Endothelial cell of umbilical vein (primary cell): ENCODE results near the gene SPEM2. TPM values are rescaled to one million over a fixed set of nuclear protein-coding genes. Genes with fewer than 3 reads are reported as not detected.

ENCODE experiments used
- BruUV-seq: library from RNA; stranded (reverse); fragments of 400-500 nt; replicated peaks from 2 replicates; lab custom pipeline; 2021; lab: Mats Ljungman, UMichigan
- CTCF ChIA-PET: fragments of 300-600, 350-600 bp; sonication (Branson Sonifier 250); formaldehyde crosslinking; loops from one replicate; lab custom pipeline; 2021; ENCODE audit warnings: antibody characterized with exemption, inconsistent platforms; lab: Charles Lee
- POLR2A ChIA-PET: fragments of 300-600, 350-600 bp; sonication (Branson Sonifier 250); formaldehyde crosslinking; loops from one replicate; lab custom pipeline; 2021; ENCODE audit warnings: antibody characterized with exemption, inconsistent platforms; lab: Charles Lee
- DNase-seq: peaks from one replicate; pipeline ENCODE4 v3.0.0-alpha.2; 2011; ENCODE audit warnings: low read depth, low spot score
- FAIRE-seq: peaks from 2 replicates; lab custom pipeline; 2011; peaks lifted over from hg19 to GRCh38; lab: Jason Lieb, UNC
- H2AFZ ChIP-seq: 2 replicates; pipeline ENCODE4 v1.6.0; 2012; ENCODE audit warnings: low read depth, low read length, control low read depth, inconsistent platforms
- H3K27ac ChIP-seq: 2 replicates; pipeline ENCODE4 v1.5.1; 2011; ENCODE audit warnings: low read depth, mild to moderate bottlenecking, control low read depth, low read length, moderate library complexity; ENCODE audit not compliant: insufficient read depth
- H3K27me3 ChIP-seq, 2 experiments: 2 replicates each; pipeline versions ENCODE4 v1.6.0 to v1.6.1; 2011; ENCODE audit warnings: low read length in 2 of 2, mixed read lengths in 1 of 2; ENCODE audit not compliant: control insufficient read depth in 2 of 2, insufficient read depth in 2 of 2
- H3K36me3 ChIP-seq, 2 experiments: 2 replicates in 1 of 2; 3 replicates in 1 of 2; pipeline ENCODE4 v1.5.1; 2011; ENCODE audit warnings: low read length in 2 of 2, mild to moderate bottlenecking in 1 of 2, moderate library complexity in 1 of 2; ENCODE audit not compliant: control insufficient read depth in 2 of 2, insufficient read depth in 2 of 2; ENCODE audit errors: extremely low read depth in 1 of 2
- H3K4me1 ChIP-seq: 3 replicates; pipeline ENCODE4 v1.5.1; 2011; ENCODE audit warnings: mild to moderate bottlenecking, low read length; ENCODE audit not compliant: control insufficient read depth, insufficient read depth; ENCODE audit errors: extremely low read depth
- H3K4me2 ChIP-seq: 2 replicates; pipeline ENCODE4 v1.6.1; 2011; ENCODE audit warnings: low read length, control low read depth, mixed read lengths; ENCODE audit not compliant: insufficient read depth
- H3K4me3 ChIP-seq, 3 experiments: fragments of 200-600 bp in 1 of 3; sonication (generic), shearing (Covaris generic) in 1 of 3; replicated peaks in 1 of 3; 2 replicates each; pipeline ENCODE4 v1.5.1; 2011 to 2016; ENCODE audit warnings: control low read depth in 3 of 3, low read length in 3 of 3, mild to moderate bottlenecking in 2 of 3, inconsistent platforms in 1 of 3, low read depth in 1 of 3, moderate library complexity in 1 of 3; ENCODE audit not compliant: insufficient read depth in 1 of 3
- H3K79me2 ChIP-seq: 2 replicates; pipeline ENCODE4 v1.6.0; 2012; ENCODE audit warnings: low read length, inconsistent platforms; ENCODE audit not compliant: control insufficient read depth, insufficient read depth
- H3K9ac ChIP-seq: replicated peaks from 2 replicates; pipeline ENCODE3; 2011; ENCODE audit warnings: low read length, control low read depth; ENCODE audit not compliant: insufficient read depth; ENCODE audit errors: extremely low read depth
- H3K9me1 ChIP-seq: replicated peaks from 3 replicates; pipeline ENCODE4 v1.6.0; 2011; ENCODE audit warnings: mild to moderate bottlenecking, low read length; ENCODE audit not compliant: control insufficient read depth, insufficient read depth; ENCODE audit errors: extremely low read depth
- H3K9me3 ChIP-seq: replicated peaks from 2 replicates; pipeline ENCODE4 v1.5.1; 2012; ENCODE audit warnings: low read length, inconsistent platforms; ENCODE audit not compliant: control insufficient read depth, insufficient read depth
- H4K20me1 ChIP-seq: replicated peaks from 2 replicates; pipeline ENCODE3; 2011; ENCODE audit warnings: mild to moderate bottlenecking, low read length; ENCODE audit not compliant: control insufficient read depth, insufficient read depth; ENCODE audit errors: extremely low read depth
- FOS ChIP-seq: IDR thresholded peaks from 2 replicates; pipeline ENCODE4 v1.6.1; 2011; ENCODE audit warnings: mild to moderate bottlenecking, low read length, moderate library complexity, borderline replicate concordance; ENCODE audit not compliant: insufficient read depth
- GATA2 ChIP-seq: IDR thresholded peaks from 2 replicates; pipeline ENCODE4 v1.7.0; 2011; ENCODE audit warnings: low read depth, mild to moderate bottlenecking, moderate library complexity, mixed read lengths, low read length; ENCODE audit not compliant: insufficient read length, insufficient read depth
- JUN ChIP-seq: IDR thresholded peaks from 2 replicates; pipeline ENCODE4 v1.6.1; 2011; ENCODE audit warnings: borderline replicate concordance, low read depth; ENCODE audit not compliant: insufficient read length, insufficient read depth
- POLR2A ChIP-seq: IDR thresholded peaks from 2 replicates; pipeline ENCODE4 v1.6.1; 2012; ENCODE audit warnings: low read depth, mild to moderate bottlenecking, control low read depth, low read length
- POLR2AphosphoS5 ChIP-seq: IDR thresholded peaks from 2 replicates; pipeline ENCODE4 v1.6.1; 2012; ENCODE audit warnings: low read depth, mild to moderate bottlenecking, control low read depth, low read length, moderate library complexity; ENCODE audit not compliant: insufficient read depth
- dilution Hi-C: fragments of 300-500 bp; cut with MboI; formaldehyde crosslinking; loops from one replicate; pipeline ENCODE4 v1.15.0; 2019; ENCODE audit warnings: low sequenced_read_pairs; ENCODE audit not compliant: extremely low pct_ligation_motif_present
- intact Hi-C: fragments of 100-400 bp; cut with micrococcal nuclease; formaldehyde crosslinking; loops from one replicate; pipeline ENCODE4 v1.10.0; 2022
- polyA plus RNA-seq, 4 experiments: library from polyadenylated mRNA; depleted of rRNA in 3 of 4; stranded (reverse) in 3 of 4; unstranded in 1 of 4; fragments of >200 nt; gene quantifications; 2 replicates each; pipeline versions ENCODE4 v1.2.1 to v1.2.3, GENCODE V29; 2011 to 2012; ENCODE audit warnings: missing spikeins in 1 of 4
- total RNA-seq: library from RNA; stranded (reverse); gene quantifications from 2 replicates; pipeline ENCODE4 v1.2.3, GENCODE V29; 2021
- TF ChIP-seq, protein P1 (sequence below), 2 donors: IDR thresholded peaks; 1 replicate in 1 of 2; 2 replicates in 1 of 2; pipeline ENCODE4 v1.5.1; 2011; ENCODE audit warnings: low read length in 2 of 2, mild to moderate bottlenecking in 2 of 2, moderate library complexity in 2 of 2, control low read depth in 1 of 2, inconsistent platforms in 1 of 2, low read depth in 1 of 2; ENCODE audit not compliant: insufficient read depth in 1 of 2; ENCODE audit errors: extremely low read depth in 1 of 2
- TF ChIP-seq, protein P2 (sequence below): IDR thresholded peaks from 2 replicates; pipeline ENCODE4 v1.6.1; 2011; ENCODE audit not compliant: insufficient read depth, insufficient read length

Gene SPEM2
- total and polyA plus RNA-seq, 2 donors (not counting 3 experiments of a cell fraction or from before 2014, with no cell fraction given) = not detected

DNA sequence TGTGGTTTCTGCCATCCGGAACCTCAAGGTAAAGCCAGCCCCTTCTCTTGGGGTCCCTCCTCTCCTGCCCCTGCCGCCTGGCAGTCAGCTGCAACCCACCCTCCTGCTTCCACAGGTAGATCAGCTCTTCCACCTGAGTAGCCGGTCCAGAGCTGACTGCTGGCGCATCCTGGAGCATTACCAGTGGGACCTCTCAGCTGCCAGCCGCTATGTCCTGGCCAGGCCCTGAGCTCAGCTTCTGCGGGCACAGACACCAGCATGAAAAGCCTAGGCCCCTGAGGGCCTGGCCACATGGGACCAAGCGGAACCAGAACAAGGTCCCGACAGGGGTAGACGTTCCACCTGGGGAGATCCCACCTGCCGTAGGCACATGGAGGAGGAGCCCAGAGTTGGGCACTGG is 36.6 kb upstream of the SPEM2 start:
- Histone ChIP-seq H3K9me3 (no peaks in the 10 kb centered on the region), H3K9ac (no peak overlapping the region), H3K4me1 (peaks cover 18% of the 10 kb centered on the region), H3K4me3 (no peak overlapping the region), H3K4me2 (no peak overlapping the region), H2AFZ (no peak overlapping the region), H3K9me1 (no peaks in the 10 kb centered on the region), H3K79me2 (no peaks in the 10 kb centered on the region), H3K27ac (no peak overlapping the region), H3K27me3 (no peaks in the 10 kb centered on the region), H4K20me1 (no peaks in the 10 kb centered on the region), H3K36me3 (peaks cover 0 to 21% of the 10 kb centered on the region in 2 experiments)
- FAIRE-seq (no peak), DNase-seq (no peak)
- dilution Hi-C loops (no loop called here), intact Hi-C loops (no loop called here)
- POLR2A ChIA-PET = no interaction called here
- BruUV-seq = no TSS peak
- CTCF ChIA-PET = interaction anchor here (1.1 kb wide), 1 partner anchor 33 kb away, joined by 5 read pairs; no protein-coding TSS in a partner anchor
- TF ChIP-seq, protein P1, sequence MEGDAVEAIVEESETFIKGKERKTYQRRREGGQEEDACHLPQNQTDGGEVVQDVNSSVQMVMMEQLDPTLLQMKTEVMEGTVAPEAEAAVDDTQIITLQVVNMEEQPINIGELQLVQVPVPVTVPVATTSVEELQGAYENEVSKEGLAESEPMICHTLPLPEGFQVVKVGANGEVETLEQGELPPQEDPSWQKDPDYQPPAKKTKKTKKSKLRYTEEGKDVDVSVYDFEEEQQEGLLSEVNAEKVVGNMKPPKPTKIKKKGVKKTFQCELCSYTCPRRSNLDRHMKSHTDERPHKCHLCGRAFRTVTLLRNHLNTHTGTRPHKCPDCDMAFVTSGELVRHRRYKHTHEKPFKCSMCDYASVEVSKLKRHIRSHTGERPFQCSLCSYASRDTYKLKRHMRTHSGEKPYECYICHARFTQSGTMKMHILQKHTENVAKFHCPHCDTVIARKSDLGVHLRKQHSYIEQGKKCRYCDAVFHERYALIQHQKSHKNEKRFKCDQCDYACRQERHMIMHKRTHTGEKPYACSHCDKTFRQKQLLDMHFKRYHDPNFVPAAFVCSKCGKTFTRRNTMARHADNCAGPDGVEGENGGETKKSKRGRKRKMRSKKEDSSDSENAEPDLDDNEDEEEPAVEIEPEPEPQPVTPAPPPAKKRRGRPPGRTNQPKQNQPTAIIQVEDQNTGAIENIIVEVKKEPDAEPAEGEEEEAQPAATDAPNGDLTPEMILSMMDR (IDR thresholded peaks at IDR 0.05; ENCODE audit: extremely low read depth in 1 of 2, insufficient read depth in 1 of 2, low read depth in 1 of 2, low read length in 2 of 2) = no peak
- TF ChIP-seq FOS (no peak), JUN (no peak), POLR2AphosphoS5 (no peak), GATA2 (no peak), POLR2A (no peak)
- TF ChIP-seq, protein P2, sequence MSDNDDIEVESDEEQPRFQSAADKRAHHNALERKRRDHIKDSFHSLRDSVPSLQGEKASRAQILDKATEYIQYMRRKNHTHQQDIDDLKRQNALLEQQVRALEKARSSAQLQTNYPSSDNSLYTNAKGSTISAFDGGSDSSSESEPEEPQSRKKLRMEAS = no peak
